Measurements from ENCODE around the gene HES1.

- TF ChIP-seq, protein P1, sequence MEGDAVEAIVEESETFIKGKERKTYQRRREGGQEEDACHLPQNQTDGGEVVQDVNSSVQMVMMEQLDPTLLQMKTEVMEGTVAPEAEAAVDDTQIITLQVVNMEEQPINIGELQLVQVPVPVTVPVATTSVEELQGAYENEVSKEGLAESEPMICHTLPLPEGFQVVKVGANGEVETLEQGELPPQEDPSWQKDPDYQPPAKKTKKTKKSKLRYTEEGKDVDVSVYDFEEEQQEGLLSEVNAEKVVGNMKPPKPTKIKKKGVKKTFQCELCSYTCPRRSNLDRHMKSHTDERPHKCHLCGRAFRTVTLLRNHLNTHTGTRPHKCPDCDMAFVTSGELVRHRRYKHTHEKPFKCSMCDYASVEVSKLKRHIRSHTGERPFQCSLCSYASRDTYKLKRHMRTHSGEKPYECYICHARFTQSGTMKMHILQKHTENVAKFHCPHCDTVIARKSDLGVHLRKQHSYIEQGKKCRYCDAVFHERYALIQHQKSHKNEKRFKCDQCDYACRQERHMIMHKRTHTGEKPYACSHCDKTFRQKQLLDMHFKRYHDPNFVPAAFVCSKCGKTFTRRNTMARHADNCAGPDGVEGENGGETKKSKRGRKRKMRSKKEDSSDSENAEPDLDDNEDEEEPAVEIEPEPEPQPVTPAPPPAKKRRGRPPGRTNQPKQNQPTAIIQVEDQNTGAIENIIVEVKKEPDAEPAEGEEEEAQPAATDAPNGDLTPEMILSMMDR (IDR thresholded peaks at IDR 0.05; ENCODE audit: low read depth, low read length): no peak
- no peak for TF ChIP-seq EZH2phosphoT487 (IDR thresholded peaks at IDR 0.05; ENCODE audit: low read depth)
Observed at GRCh38 chr3:194102436-194102835, 33.5 kb upstream of the HES1 start.

Measured in OCI-LY3 (cell line).